Neural progenitor cell (in vitro differentiated cells): ENCODE results near the gene PCSK6.

ENCODE experiments used
- CTCF ChIP-seq: fragments of 200-600 bp; sonication (generic); IDR thresholded peaks from 2 replicates; pipeline ENCODE4 v1.5.1; 2017; ENCODE audit warnings: antibody characterized with exemption, mild to moderate bottlenecking
- EZH2 ChIP-seq: fragments of 200-600 bp; sonication (generic); IDR thresholded peaks from 2 replicates; pipeline ENCODE4 v1.6.1; 2017; ENCODE audit warnings: antibody characterized with exemption, mild to moderate bottlenecking, moderate library complexity
- EZH2phosphoT487 ChIP-seq: fragments of 200-600 bp; sonication (generic); IDR thresholded peaks from 2 replicates; pipeline ENCODE4 v1.6.1; 2017; ENCODE audit warnings: antibody characterized with exemption

DNA sequence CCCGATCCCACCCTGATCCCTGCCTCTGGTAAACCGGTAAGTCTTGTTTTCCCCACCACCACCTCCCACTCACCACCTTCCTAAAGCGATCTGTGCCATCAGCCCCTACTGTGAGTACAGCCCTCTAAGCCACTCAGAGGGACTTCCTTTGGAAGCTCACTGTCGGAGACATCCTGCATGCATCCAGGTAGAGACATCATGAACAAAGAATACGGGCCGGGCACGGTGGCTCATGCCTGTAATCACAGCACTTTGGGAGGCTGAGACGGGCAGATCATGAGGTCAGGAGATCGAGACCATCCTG is 13.7 kb upstream of the PCSK6 start:
- no peak for TF ChIP-seq CTCF
- no peak for TF ChIP-seq EZH2phosphoT487
- no peak for TF ChIP-seq EZH2
